DMS114 treated with DMSO at 0.1 percent for 48 hours (cell line): ENCODE results near the gene SPINT4.
"Not testable (repeated sequence)": the region's sequence is repeated elsewhere in the genome, so short reads cannot be mapped to it uniquely, and the experiment has no call there.

Source experiments
- DNase-seq: peaks from one replicate; lab custom pipeline; 2025; ENCODE audit not compliant: unreplicated experiment; lab: John Stamatoyannopoulos, UW

Gene SPINT4

DNA sequence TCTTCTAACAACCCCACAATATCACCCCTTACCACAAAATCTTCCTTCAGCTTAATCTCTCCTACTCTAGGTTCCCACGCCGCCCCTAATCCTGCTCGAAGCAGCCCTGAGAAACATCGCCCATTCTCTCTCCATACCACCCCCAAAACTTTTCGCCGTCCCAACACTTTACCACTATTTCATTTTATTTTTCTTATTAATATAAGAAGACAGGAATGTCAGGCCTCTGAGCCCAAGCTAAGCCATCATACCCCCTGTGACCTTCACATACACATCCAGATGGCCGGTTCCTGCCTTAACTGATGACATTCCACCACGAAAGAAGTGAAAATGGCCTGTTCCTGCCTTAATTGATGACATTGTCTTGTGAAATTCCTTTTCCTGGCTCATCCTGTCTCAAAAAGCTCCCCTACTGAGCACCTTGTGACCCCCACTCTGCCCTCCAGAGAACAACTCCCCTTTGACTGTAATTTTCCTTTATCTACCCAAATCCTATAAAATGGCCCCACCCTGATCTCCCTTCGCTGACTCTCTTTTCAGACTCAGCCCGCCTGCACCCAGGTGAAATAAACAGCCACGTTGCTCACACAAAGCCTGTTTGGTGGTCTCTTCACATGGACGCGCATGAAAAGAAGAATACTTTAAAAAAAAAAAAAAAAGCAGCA, 42.6 kb downstream of the SPINT4 start:
- not testable (repeated sequence) for DNase-seq

DNA sequence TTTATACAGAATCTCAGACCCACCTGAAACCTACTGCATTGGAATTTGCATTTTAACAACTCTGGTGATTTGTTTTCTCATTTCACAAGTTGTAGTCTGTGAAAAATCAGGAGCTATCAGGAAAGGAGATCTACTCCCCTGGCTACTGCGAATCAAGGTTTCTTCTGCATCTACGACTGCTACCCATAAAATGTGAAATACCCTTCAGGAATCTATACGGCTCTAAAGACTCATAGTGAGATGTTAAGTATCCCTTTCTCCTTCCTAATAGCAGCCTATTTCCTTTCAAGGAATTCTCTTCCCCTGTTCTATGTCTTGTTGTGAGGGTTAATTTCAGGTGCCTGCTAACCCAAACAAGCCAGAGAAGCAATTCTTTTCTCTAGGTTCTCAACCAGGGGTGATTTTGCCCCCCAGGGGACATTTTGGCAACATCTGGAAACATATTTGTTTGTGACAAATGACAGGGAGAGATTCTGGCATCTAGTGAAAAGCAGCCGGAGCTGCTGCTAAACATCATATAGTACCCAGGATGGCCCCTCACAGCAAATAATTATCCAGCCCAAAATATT, 43.2 kb downstream of the SPINT4 start:
- DNase-seq = no peak

DNA sequence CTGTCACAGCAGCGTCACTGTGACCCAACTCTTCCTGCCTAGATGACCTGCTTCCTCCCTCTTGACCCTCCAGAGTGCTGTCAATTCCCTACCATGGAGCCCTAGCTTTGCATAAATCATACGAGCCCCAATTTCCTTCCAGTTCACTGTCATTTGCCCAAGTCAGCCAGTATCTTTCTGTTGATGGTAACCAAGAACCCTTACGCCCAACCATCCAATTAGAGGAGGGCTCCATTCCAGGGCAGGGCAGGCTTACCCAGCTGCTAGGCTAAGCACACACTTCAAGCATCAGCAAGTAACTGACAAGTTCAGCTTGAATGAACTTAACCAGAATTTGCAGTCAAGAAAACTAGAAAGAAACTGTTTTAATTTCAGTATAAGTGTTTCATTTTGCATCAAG, 43.8 kb downstream of the SPINT4 start:
- DNase-seq = no peak

DNA sequence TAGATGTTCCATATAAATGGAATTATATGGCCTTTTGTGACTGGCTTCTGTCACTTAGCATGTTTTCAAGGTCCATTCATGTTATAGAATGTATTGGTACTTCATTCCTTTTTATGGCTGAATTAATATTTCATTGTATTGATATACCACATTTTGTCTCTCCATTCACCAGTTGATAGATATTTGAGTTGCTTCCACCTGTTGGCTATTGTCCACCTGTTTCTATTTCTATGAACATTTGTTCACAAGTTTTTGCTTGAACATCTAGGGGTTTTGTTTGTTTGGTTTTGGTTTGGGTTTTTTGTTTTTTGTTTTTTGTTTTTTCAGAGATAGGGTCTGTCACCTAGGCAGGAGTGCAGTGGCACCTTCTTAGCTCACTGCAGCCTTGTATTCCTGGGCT, 46.3 kb downstream of the SPINT4 start:
- no peak for DNase-seq

DNA sequence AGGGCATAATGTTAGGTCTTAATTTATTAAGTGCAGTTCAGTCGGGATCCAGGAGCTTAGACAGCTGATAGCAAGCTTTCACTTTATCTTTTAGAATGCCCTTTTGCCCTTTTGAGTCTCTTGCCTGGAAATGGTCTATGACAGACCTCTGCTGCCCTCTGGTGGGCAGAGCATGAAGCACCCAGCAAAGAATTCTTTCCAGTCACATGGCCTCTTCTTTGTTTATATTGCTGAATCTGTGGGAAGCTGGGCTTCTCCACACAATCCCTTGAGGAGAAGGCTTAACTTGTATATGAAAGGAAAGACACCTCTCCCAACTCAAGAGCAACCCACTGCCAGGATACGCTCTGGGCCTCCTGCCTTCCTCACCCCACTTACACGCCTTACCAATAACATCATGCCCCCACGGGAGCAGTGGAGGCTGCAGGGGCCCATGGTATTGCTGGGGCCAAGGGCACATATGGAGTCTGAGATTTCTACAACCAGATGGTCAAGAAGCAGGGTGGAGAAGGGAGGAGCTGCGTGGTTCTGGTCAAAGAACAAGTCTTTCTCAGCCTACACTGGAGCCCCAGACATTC, 49.1 kb downstream of the SPINT4 start:
- peak; percentile 60 for DNase-seq

DNA sequence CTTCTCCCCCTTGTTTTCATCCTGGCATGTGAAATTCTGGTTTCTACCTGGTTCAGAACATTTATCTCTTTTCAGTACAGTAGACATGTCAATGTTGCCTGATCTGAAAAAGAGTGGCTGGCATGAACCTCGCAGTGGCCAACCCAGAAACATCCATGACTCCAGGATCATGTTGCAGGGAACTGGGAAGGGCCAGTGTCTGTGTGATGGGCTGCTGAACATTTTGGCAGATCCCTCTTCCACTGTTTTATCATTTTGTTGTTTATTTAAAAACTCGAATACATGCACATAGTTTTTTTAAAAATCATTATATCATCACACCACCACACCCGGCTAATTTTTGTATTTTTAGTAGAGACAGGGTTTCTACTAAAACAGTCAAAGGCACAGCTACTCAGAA, 50.5 kb downstream of the SPINT4 start:
- DNase-seq = no peak

DNA sequence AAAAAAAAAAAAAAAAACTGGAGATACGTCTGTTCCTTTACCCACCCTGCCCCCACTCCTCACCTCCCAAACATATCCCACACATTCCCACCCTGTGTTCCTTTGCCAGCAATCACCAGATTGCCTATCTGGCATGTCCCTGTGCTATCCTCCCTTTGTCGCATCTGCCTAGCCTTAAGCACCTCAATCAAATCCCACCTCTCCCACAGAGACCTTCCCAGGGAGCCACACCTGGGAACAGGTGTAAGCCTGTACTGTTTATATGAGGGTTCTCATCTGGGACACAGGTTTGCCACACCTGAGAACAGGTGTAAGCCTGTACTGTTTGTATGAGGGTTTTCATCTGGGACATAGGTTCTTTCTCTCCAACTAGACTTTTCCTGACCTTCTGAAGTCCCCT, 52.8 kb downstream of the SPINT4 start:
- no peak for DNase-seq

DNA sequence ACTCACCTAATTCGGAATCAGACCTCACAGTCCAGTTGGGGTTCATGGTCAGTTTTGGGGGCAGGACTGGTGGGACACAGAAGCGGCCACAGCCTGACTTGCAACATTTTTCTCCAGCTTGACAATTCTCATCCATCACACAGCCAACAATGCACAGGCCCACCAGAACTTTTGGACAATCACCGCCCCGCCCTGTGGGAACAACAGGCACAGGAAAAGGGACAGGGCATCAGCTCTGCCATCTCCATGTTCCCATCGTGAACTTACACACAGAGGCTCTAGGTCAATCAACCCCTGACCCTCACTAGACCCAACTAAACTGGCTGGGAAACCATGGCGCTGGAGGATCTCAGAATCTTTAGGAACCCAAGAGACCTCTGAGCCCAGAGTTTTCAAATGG, 53.3 kb downstream of the SPINT4 start:
- no peak for DNase-seq
